HuH-7 (cell line): Measurements from ENCODE around the gene MBNL2.

Experiments used
- DNase-seq: peaks from one replicate; pipeline ENCODE4 v3.0.0; 2011; ENCODE audit warnings: low spot score

The MBNL2 gene

DNA sequence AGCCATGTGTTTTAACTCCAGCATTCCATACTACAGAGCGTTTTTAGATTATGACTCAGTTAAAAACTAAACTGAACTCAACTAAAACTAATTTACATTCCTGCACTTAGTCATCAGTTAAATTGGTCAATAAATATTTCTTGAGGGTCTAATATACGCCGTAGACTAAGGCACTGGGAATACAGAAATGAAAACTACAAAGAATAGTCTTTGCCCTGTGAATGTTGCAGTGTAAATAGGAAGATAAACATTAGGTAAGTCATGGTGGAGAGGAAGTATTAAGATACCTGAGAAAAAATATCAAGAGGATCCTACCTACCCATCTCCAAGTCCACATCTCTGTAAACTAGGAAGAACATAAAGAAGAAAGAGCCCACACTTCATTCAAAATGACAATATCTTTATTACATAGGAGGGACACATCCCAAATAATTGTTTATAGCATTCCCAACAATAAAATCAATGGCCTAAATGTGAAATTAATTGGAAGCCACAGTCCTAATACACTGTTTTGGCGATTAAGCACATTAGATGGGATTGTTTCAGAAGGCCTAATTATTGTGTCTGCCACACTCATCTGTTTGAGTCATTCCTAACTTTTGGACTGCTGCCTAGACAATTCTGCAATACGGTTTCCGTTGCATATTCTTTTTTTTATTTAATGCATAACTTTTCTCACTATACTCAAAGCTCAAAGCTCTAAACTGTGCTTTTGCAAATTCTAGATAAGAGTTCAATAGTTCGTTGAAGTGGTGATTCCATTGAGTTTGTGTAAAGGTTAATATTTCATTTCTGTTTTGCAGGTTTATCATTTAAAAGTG is 52.9 kb downstream of the MBNL2 start:
- DNase-seq = no peak

DNA sequence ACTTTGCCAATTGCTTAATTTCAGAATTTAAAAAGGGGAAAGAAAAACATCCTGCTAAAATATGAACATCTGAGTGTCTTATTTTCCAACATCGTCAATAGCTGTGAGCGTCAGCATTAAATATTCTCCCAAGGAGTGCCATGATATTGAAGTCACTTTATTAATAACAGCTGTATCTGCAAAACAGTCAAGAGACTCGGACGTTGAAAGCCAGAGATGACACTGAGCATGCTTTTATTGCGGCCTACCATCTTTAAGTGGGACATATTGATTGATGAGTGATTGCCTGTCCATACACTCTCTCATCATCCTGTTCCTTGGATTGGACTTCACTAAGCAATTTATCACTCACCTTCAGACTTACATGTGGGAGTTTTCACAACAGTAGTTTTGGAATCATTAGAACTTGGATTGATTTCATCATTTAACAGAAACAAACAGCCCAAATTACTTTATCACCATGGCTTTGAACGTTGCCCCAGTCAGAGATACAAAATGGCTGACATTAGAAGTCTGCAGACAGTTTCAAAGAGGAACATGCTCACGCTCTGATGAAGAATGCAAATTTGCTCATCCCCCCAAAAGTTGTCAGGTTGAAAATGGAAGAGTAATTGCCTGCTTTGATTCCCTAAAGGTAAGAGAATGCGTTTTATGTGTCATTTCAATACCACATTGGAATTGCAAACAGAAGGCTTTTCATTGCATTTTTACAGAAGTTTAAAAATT is 53.8 kb downstream of the MBNL2 start:
- no peak for DNase-seq

DNA sequence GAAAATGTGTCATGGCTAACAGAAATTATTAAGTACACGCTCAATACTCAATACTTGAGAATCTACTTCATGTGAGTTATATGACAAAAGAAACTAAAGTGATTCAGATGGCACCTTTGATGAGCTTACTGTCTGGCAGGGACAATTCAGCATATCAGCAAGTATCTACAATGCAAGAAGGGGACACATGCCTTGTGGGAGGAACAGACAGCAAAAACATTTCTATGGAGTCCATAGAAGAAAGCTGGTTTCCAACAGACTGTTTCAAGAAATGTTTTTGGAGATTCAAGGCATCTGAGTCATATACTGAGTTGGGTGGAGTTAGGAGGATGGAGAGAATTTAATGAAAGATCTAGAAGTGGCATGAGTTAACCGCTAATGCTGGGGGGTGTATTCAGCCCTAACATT is 54.7 kb downstream of the MBNL2 start:
- DNase-seq = no peak

DNA sequence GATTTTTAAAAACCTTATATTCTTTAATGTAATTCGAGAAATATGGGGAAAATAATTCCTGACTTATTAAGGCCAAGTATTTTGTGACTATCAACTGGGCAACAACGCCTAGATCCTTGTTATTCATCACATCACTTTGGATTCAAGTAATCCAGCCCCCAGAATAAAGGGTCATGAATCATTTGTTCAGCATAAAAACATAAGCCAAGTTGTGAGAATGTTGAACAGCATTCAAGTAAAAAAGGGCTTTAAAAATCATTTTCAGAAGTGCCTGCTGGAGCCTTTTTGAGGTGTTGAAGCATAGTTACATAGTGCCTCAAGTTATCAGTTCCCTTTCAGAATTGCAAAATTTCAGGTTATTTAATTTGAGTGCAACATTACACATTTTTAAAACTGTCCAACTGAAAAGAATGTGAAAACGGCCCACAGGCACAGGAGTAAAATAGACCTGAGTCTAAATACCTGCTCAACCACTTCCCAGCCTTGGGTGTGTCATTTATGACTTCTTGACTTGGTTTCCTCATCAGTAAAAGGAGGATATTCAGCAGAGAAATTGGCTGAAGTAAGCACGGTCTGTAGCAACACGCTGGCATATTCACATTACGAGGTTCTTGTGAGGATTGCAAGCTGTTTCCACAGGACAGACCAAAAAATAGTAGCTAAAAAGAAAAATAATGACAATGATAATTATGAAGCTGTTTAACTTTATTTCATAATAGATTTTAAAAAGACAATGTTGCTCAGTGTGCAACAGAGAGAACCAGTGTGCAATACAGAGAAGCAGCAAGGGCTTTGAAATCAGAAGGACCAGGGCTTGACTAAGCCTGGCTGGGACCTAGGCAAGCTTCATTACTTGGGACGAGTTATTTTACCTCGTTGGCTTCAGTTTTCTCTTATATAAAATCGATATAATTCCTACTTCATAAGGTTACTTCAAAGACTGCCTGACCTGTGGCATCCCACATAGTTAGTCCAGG is 56.6 kb downstream of the MBNL2 start:
- no peak for DNase-seq

DNA sequence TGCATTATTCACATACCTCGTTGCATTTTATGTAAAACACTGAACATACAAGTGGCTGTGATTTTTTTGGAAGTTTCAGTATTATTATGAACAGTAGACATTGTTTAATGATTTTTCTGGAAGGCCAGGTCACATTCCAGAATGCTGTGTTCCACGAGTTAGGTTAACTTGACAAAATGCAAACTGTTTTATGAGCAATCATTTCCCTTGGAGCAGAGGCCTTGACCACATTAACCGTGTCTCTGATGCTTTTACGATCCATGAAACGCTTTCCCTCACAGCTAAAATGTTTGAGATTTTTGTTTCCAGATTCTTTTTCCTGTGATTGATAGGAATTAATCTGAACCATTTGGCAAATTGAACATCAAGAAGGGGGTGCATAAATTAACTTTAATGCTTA is 57.8 kb downstream of the MBNL2 start:
- DNase-seq = no peak

DNA sequence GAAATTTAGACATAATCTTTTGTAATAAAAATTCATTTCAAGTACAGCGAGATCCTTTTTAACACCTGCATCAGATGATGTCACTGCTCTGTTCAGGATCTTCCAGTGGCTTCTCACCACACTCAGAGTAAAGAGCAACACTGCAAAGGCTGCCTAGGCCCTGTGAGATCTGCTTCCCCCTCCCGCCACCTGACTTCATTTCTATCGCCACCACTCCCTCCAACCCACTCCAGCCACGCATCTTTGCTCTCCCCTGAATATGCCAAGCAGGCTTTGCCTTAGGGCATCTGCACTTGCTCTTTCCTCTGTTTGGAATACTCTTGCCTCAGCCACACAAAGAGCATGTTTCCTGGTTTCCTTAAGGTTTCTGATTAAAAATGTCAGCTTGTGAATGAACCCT is 58.3 kb downstream of the MBNL2 start:
- DNase-seq = no peak

DNA sequence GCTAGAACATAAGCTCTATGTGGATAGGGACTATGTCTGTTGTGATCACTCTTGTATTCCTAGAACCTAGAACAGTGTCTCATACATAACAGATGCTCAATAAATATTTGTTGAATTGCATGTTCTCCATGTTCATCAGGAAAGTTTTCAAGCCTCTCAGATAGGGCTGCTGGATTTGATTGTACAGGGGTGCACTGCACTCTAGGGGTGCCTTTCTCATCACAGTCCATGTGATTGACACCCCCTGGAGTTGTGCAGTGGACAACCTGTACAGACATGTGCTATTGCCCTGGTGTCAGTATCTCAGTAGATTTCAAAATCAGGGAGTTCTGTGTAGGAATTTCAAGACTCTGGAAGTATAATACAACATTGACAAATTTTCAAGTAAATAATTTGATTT is 58.9 kb downstream of the MBNL2 start:
- no peak for DNase-seq

DNA sequence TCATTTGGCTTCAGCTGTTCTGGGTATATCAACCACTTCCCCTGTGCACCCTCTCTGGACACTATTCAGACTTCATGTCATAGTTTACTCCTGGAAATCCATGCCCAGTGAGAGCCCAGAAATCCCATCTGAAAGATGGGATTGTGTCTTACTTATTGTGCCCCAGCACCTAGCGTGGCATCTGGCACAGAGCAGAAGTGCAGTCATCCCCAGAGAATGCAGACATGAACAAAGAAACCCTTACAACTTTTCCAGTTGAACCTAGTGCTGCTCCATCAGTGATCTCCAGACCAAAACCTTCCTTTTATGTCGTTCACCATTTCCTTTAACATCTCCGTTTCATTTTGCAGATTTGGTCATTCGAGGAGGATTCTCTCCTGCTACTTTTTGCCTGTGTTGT is 60.6 kb downstream of the MBNL2 start:
- no peak for DNase-seq

DNA sequence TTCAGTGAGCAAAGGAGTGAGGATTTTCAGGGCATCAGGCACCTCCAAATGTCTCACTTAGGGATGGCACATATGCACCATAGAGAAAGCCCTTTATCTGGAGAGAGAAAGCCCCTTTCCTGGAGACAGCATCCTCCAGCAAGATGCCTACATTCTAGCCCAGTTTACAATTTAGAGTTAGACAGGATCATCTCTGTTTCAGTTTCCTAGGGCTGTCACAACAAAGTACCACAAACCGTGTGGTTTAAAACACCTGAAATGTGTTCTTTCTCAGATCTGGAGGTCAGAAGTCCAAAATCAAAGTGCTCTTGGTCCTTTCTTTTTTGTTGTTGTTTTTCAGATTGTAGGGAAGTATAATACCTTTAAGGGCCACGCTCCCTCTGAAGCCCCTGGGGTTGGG is 61.8 kb downstream of the MBNL2 start:
- DNase-seq = no peak

DNA sequence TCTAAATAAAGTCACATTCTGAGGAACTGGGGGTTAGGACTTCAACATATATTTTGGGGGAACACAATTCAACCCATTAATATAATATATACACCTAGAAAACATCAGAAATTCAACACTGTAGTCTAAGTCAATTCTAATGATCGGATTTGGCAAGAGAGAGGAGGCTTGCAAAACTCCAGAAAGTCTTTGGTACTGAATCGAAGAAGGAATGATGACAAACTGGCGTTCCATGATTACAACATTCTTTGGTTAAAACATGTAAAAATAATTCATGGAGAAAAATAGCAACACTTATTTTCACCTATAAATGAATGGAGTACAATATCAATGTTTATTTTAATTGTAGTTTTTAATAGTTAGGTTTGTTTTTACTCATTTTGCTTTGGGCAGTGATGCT is 62.4 kb downstream of the MBNL2 start:
- no peak for DNase-seq

DNA sequence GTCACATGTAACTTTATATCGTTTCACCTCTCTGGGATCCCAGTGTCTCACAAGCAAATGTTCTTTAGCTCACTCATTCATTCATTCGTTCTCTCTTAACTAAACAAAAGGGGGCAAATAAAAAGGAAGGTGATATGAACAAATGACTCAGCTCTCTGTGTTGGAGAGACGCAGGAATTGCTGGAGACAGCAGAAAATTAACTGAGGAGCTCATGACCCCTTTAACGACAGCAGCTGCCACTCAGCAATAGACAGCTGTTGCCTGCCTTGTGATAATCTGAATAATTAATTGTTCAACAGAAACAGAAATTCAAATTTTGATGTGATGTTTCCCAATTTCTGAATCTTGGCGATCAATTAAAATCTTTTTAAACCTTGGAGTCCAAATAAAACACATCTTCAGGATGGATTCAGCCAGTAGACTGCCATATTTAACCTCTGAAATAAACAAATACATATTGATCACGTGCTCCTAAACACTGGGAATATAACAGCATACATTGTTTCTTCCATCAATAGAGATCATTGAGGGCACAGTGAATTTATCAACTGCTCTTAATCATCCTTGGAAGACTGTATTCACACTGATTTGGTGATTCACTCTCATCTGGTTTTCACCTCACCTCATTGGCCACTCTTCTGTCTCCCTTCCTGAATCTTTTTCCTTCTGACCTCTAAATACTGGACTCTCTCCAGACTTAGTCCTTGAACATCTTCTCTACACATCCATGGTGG is 63.3 kb downstream of the MBNL2 start:
- DNase-seq = no peak

DNA sequence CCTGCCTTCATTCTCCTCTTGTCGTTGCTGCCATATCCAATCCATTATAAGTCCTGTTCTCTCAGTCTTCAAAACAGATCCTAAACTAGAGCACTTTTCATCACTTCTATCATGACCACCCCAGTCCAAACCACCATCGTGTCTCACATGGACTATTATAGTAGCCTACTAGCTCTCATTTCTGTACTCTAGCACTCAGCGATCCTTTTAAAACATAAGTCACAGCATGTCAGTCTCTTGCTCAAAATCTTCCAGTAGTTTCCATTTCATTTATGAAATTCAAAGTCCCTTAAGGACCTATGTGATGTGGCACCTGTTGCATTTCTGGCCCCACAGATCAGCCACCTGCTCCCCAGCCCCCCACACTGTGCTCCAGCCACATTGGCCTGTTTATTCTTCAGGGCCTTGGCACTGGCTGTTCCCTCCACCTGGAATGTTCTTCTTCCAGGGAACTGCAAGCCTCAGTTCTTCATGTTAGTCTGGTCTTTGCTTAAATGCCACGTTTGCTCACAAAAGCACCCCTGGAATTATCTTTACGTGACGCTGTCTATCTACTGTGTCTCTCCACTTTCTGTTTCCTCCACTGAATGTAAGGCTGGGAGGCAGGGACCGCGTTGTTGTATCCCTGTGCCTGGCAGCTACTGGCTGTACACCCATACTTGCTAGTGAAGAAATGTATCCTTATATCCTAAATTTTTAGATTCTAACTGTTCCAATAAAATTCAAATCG is 64.3 kb downstream of the MBNL2 start:
- DNase-seq = no peak

DNA sequence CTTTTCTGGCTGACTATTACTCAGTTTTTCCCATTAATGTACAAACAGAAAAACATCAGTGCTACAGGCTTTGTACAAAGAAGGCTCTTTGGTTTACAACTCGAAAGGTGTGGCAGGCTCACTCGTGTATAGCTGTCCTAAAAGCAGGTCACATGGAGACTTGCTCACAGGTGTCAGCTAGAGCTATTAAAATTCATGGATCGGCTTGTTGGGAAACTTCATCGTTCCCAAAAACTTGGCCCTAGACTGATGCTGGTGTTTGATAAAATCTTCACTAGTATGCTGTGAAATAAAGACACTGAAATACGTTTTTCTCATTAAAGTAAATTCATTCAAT is 64.9 kb downstream of the MBNL2 start:
- no peak for DNase-seq

DNA sequence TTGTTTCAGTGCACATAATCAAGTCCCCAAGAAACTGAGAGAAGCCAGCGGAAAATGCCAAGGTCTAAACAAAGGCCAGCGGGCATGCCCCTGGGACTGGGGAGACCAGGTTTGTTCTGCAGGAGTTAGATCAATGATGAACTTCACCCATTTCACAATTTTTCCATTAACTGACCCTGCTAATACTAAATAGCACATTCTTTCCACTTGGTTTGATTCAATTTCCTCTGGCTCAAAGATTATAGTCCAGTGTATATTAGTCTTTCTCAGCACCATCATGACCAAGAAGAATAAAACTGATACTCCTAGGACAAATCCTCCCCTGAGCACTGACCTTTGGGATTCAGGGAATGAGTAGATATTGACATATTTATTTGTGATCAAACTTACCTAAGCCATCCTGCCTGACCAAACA is 66.4 kb downstream of the MBNL2 start:
- no peak for DNase-seq

DNA sequence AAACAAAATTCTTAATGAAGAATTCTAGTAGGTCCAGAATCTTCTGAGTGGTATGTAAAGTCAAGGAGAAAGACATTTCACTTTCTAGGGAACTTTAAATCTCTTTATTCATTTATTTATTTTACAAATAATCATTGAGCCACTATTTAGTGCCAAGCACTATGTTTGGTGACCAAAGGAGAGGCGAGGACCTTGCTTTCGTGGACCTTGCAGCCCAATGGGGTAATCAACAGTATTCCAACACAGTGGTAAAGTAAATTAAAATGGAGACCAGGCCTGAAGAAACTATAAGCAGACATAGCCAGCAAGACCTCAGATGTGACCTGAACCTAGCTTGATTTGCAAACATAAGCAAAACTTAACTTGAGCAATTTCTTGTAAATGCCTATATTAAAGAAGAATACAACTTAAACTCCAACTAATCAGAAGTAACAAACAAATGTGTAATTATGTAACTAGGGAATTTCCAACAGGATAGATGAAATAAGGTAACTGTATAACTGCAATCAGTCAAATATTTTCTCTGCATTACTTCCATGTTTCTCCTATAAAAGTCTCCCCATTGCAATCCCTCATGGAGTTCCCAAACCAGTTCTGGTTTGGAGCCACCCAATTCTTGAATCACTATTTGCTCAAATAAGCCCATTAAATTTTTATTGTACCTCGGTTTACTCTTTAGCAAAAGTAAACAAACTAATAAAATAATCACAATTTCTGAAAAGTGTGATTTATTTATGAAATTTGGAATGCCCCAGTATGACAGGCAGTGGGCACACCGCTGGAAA is 67.6 kb downstream of the MBNL2 start:
- DNase-seq = no peak

DNA sequence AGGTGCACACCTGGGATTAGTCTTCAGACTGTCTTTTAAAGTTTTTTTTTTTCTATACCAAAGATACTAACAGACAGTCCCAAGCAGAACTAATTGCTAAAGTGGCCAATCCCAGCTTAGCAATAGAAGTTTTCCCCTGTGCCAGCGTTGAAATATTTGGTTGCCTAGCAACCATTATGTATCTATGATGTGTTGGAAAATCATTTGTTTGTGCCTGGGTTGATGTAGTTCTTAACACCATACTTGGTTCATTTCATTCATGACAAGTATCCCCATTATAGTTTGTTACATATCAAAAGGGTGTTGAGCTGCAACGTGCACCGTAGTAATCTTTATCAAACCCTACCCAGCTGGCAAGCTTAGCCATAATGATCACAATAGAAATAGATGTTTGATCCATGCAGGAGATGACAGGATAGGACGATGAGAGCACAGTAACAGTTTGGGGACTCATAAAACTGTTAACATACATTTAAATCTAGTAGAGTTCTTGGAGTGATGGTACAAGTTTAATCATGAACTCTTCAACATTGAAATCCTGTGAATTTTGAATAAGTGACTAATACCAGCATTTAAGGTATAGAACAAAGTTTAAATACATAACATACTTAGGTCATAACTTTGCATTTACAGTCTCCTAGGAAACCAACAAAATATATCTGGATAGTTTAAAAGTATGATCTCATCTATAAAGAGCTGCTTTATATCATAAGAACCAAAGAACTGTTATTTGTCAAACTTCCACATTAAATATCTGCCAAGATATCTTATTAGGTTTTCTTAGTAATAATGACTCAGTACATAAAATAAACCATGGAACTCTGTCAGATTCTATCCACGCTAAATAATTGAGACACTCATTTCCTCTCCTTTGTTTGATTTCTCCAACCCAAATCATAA is 73.4 kb downstream of the MBNL2 start:
- no peak for DNase-seq

DNA sequence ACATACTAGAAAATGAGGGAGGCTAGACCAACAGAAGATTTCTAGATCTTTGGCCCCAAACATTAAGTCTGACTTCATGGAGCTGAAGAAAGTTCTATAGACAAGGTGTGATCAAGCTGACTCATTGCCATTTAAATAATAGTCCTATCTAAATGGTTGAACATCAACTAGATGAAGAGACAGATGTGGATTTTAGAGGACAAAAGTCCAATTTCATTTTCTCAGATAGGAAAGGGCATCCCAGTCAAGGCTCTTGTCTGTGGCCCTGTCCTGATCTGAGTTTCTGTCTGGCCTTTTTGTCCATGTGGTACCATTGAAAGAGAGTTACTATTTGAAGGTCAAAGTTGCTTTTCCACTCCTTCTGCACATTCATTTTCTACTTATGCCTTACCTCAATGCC is 74.6 kb downstream of the MBNL2 start:
- DNase-seq = no peak

DNA sequence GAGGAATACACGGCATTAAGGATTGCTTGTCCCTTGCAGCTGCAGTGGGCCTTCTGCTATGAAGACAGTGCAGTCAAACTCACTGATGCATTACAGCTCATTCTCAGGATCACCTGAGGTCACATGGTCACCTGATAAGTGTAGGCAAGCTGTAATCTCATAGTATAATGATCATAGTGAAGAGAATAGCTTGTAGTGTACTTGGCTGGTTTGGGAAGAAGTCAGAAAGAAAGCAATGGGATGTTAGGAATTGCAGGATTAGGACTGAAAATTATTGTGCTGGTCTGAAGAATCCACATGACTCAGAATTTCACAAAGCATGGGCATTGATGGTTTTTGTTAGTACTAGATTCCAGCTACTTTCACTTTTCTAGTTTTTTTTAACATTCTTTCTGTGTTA is 76.7 kb downstream of the MBNL2 start:
- no peak for DNase-seq

DNA sequence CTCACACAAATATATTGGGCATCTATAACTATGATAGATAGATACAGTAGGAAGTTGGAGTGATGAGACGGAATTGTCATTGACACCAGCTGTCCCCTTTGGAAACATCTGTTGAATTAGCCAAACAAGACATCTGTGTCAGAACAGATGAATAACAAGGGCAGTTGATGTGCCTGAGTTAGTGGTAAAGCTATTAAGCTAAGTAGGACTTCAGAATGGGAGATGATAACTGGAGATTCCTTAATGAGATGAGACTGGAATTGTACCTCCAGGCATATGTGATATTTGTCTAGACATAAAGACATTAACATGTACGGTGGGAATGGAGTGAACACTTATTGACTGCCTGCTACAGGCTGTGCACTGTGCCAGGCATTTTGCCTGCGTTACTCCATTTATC is 78.7 kb downstream of the MBNL2 start:
- DNase-seq = no peak
